BE2C (cell line): Measurements from ENCODE around the gene HADH.
A peak's percentile ranks its signal among the peaks of the same experiment; 100 is the strongest.

Source experiments
- DNase-seq: peaks from one replicate; pipeline ENCODE4 v3.0.0-alpha.2; 2020
- H3K27me3 ChIP-seq: fragments of 250-450 bp; sonication (Bioruptor Pico); 2 replicates; pipeline ENCODE4 v1.5.1; 2020; ENCODE audit warnings: mild to moderate bottlenecking
- H3K36me3 ChIP-seq: fragments of 250-450 bp; sonication (Bioruptor Pico); 2 replicates; pipeline ENCODE4 v1.5.1; 2020; ENCODE audit warnings: mild to moderate bottlenecking
- H3K4me1 ChIP-seq: fragments of 250-450 bp; sonication (Bioruptor Pico); 2 replicates; pipeline ENCODE4 v1.5.1; 2020
- H3K4me3 ChIP-seq: 2 replicates; pipeline ENCODE4 v1.5.1; 2011; ENCODE audit warnings: low read depth, low read length
- H3K9me3 ChIP-seq: fragments of 250-450 bp; sonication (Bioruptor Pico); 2 replicates; pipeline ENCODE4 v1.5.1; 2020
- CTCF ChIP-seq: IDR thresholded peaks from 2 replicates; pipeline ENCODE4 v1.5.1; 2012; ENCODE audit warnings: mild to moderate bottlenecking, low read depth, low read length

The HADH gene

GRCh38 chr4:108018040-108018883 is 28.6 kb downstream of the HADH start:
- Histone ChIP-seq H3K36me3 (peaks cover 16% of the 10 kb centered on the region), H3K4me1 (no peaks in the 10 kb centered on the region), H3K4me3 (no peak overlapping the region), H3K9me3 (no peaks in the 10 kb centered on the region), H3K27me3 (no peaks in the 10 kb centered on the region)
- TF ChIP-seq CTCF = peak; percentile 92
- peak; percentile 79 for DNase-seq

- Histone ChIP-seq H3K27me3 (no peaks in the 10 kb centered on the region), H3K36me3 (peaks cover 21% of the 10 kb centered on the region)
- no peak for TF ChIP-seq CTCF
Measured at GRCh38 chr4:108018884-108019187, 29.1 kb downstream of the HADH start.

GRCh38 chr4:108024085-108024877 is 34.6 kb downstream of the HADH start:
- DNase-seq = no peak
- TF ChIP-seq CTCF = no peak
- Histone ChIP-seq H3K9me3 (no peaks in the 10 kb centered on the region), H3K36me3 (peaks cover 37% of the 10 kb centered on the region), H3K4me1 (no peaks in the 10 kb centered on the region), H3K4me3 (no peak overlapping the region), H3K27me3 (no peaks in the 10 kb centered on the region)

More at GRCh38 chr4:108018884-108019187, 29.1 kb downstream of the HADH start:
- Histone ChIP-seq H3K9me3 (no peaks in the 10 kb centered on the region), H3K4me1 (no peaks in the 10 kb centered on the region), H3K4me3 (no peak overlapping the region)
- no peak for DNase-seq

- TF ChIP-seq CTCF = no peak
- no peak for DNase-seq
- no peaks in the 10 kb centered on the region for H3K4me1 ChIP-seq
- H3K4me3 ChIP-seq = no peak overlapping the region
- no peaks in the 10 kb centered on the region for H3K9me3 ChIP-seq
- peaks cover 35% of the 10 kb centered on the region for H3K36me3 ChIP-seq
- no peaks in the 10 kb centered on the region for H3K27me3 ChIP-seq
Measured at GRCh38 chr4:108024878-108025165, 35.1 kb downstream of the HADH start.

- no peak overlapping the region for H3K4me3 ChIP-seq
- no peaks in the 10 kb centered on the region for H3K9me3 ChIP-seq
- no peaks in the 10 kb centered on the region for H3K27me3 ChIP-seq
Measured at GRCh38 chr4:108029016-108029720, 39.5 kb downstream of the HADH start.

More at GRCh38 chr4:108029016-108029720, 39.5 kb downstream of the HADH start:
- Histone ChIP-seq H3K4me1 (no peaks in the 10 kb centered on the region), H3K36me3 (peaks cover 23% of the 10 kb centered on the region)
- no peak for TF ChIP-seq CTCF
- DNase-seq = no peak
